Measurements from ENCODE around the gene FLG2.

GRCh38 chr1:152392909-152393308, 33.1 kb upstream of the FLG2 start:
- TF ChIP-seq POLR2A (IDR thresholded peaks at IDR 0.05; ENCODE audit: control extremely low read depth in 1 of 2, low read depth in 2 of 2, low read length in 2 of 2) (no peak), CHD2 (IDR thresholded peaks at IDR 0.05; ENCODE audit: low read length) (no peak), CTCF (IDR thresholded peaks at IDR 0.05; ENCODE audit: control extremely low read depth in 1 of 3, insufficient read depth in 1 of 3, low read depth in 1 of 3, low read length in 3 of 3) (no peak)
